CD14-positive monocyte (primary cell): ENCODE data around the gene PHETA2. TPM values are rescaled to one million over a fixed set of nuclear protein-coding genes. Genes with fewer than 3 reads are reported as not detected.
A peak's percentile ranks its signal among the peaks of the same experiment; 100 is the strongest.

Experiments used
- DNase-seq, 3 donors: peaks; one replicate each; pipeline ENCODE4 v3.0.0-alpha.2; 2011 to 2022
- H2AFZ ChIP-seq: 2 replicates; pipeline ENCODE4 v1.6.0; 2012; ENCODE audit warnings: mild to moderate bottlenecking, low read depth, low read length, inconsistent platforms; ENCODE audit not compliant: insufficient read depth, poor library complexity, severe bottlenecking
- H3K27ac ChIP-seq, 2 donors: 1 replicate in 1 of 2; 2 replicates in 1 of 2; pipeline ENCODE4 v1.5.1; 2012 to 2013; ENCODE audit warnings: low read length in 2 of 2, control low read depth in 1 of 2, inconsistent platforms in 1 of 2, low read depth in 1 of 2, mild to moderate bottlenecking in 1 of 2
- H3K27me3 ChIP-seq, 2 donors: one replicate each; pipeline versions ENCODE4 v1.6.0 to v1.6.1; 2011 to 2013; ENCODE audit warnings: low read length in 2 of 2; ENCODE audit not compliant: control insufficient read depth in 2 of 2, insufficient read depth in 2 of 2
- H3K36me3 ChIP-seq, 2 donors: replicated peaks in 1 of 2; 1 replicate in 1 of 2; 2 replicates in 1 of 2; pipeline versions ENCODE4 v1.5.1 to v1.6.1; 2012 to 2013; ENCODE audit warnings: low read length in 2 of 2, control low read depth in 1 of 2, inconsistent platforms in 1 of 2, mild to moderate bottlenecking in 1 of 2; ENCODE audit not compliant: insufficient read depth in 2 of 2, control insufficient read depth in 1 of 2
- H3K4me1 ChIP-seq, 2 donors: 1 replicate in 1 of 2; 2 replicates in 1 of 2; pipeline versions ENCODE4 v1.5.1 to v1.6.1; 2012 to 2013; ENCODE audit warnings: low read length in 2 of 2, control low read depth in 1 of 2, inconsistent platforms in 1 of 2, mild to moderate bottlenecking in 1 of 2, moderate library complexity in 1 of 2; ENCODE audit not compliant: insufficient read depth in 2 of 2, control insufficient read depth in 1 of 2
- H3K4me2 ChIP-seq: replicated peaks from 2 replicates; pipeline ENCODE3; 2012; ENCODE audit warnings: low read length, moderate library complexity, mild to moderate bottlenecking; ENCODE audit not compliant: poor library complexity, severe bottlenecking; ENCODE audit errors: extremely low read depth
- H3K4me3 ChIP-seq, 3 experiments: fragments of 200-600 bp in 1 of 3; sonication (generic) in 1 of 3; replicated peaks in 1 of 3; 1 replicate in 2 of 3; 2 replicates in 1 of 3; pipeline ENCODE4 v1.5.1; 2011 to 2013; ENCODE audit warnings: low read length in 3 of 3, mild to moderate bottlenecking in 3 of 3, control low read depth in 2 of 3, low read depth in 2 of 3, inconsistent platforms in 1 of 3, moderate library complexity in 1 of 3
- H3K79me2 ChIP-seq: 2 replicates; pipeline ENCODE4 v1.6.0; 2012; ENCODE audit warnings: mild to moderate bottlenecking, control low read depth, inconsistent platforms, low read length, moderate library complexity; ENCODE audit not compliant: insufficient read depth
- H3K9ac ChIP-seq: 2 replicates; pipeline ENCODE4 v1.6.0; 2017; ENCODE audit warnings: low read length, mild to moderate bottlenecking; ENCODE audit not compliant: insufficient read depth, poor library complexity, severe bottlenecking
- H3K9me3 ChIP-seq, 2 donors: replicated peaks in 1 of 2; 1 replicate in 1 of 2; 2 replicates in 1 of 2; pipeline versions ENCODE4 v1.5.1 to v1.6.1; 2012 to 2013; ENCODE audit warnings: low read length in 2 of 2, control low read depth in 1 of 2; ENCODE audit not compliant: control insufficient read depth in 1 of 2, insufficient read depth in 1 of 2
- H4K20me1 ChIP-seq: 2 replicates; pipeline ENCODE4 v1.6.0; 2012; ENCODE audit warnings: mild to moderate bottlenecking, low read length, control low read depth, moderate library complexity; ENCODE audit not compliant: insufficient read depth
- H3K27ac Mint-ChIP-seq, 7 donors: one replicate each; pipeline ENCODE4 v1.8.0; 2020; ENCODE audit warnings: mild to moderate bottlenecking in 7 of 7, mixed read lengths in 7 of 7, moderate library complexity in 6 of 7, inconsistent platforms in 2 of 7
- H3K27me3 Mint-ChIP-seq, 3 donors: one replicate each; pipeline ENCODE4 v1.8.0; 2021 to 2022; ENCODE audit warnings: low read depth in 3 of 3, mild to moderate bottlenecking in 3 of 3, mixed read lengths in 3 of 3, moderate library complexity in 3 of 3, inconsistent platforms in 1 of 3
- H3K36me3 Mint-ChIP-seq, 2 donors: one replicate each; pipeline ENCODE4 v1.8.0; 2020; ENCODE audit warnings: mixed read lengths in 2 of 2, inconsistent platforms in 1 of 2, mild to moderate bottlenecking in 1 of 2
- H3K4me1 Mint-ChIP-seq: one replicate; pipeline ENCODE4 v1.8.0; 2020; ENCODE audit warnings: mild to moderate bottlenecking, mixed read lengths
- H3K4me3 Mint-ChIP-seq, 2 donors: one replicate each; pipeline ENCODE4 v1.8.0; 2020; ENCODE audit warnings: mild to moderate bottlenecking in 2 of 2, mixed read lengths in 2 of 2, moderate library complexity in 1 of 2
- H3K9me3 Mint-ChIP-seq, 7 donors: one replicate each; pipeline ENCODE4 v1.8.0; 2020 to 2022; ENCODE audit warnings: mixed read lengths in 7 of 7, mild to moderate bottlenecking in 6 of 7, moderate library complexity in 6 of 7, inconsistent platforms in 2 of 7
- WGBS: methylation state at CpG from one replicate; pipeline ENCODE4 v1.1.5; 2013; ENCODE audit warnings: missing lambda C conversion rate; ENCODE audit not compliant: insufficient coverage; 5-methylcytosine and 5-hydroxymethylcytosine counted together
- intact Hi-C, 2 donors: fragments of 100-400 bp; cut with micrococcal nuclease; formaldehyde crosslinking; loops; one replicate each; pipeline versions ENCODE4 v1.15.0 to v1.15.1; 2023
- polyA plus RNA-seq, 3 donors: library from polyadenylated mRNA; depleted of rRNA in 1 of 3; unstranded in 2 of 3; stranded (reverse) in 1 of 3; fragments of 300-500 nt in 2 of 3; fragments of >200 nt in 1 of 3; fragmentation: Illumina TruSeq in 2 of 3; gene quantifications; 1 replicate in 2 of 3; 2 replicates in 1 of 3; pipeline ENCODE4 v1.2.3, GENCODE V29; 2012 to 2021
- TF ChIP-seq, protein P1 (sequence below): fragments of 200-600 bp; IDR thresholded peaks from one replicate; pipeline ENCODE4 v1.8.0; 2022; ENCODE audit warnings: antibody characterized with exemption, mild to moderate bottlenecking

Gene PHETA2
- polyA plus RNA-seq, 3 donors: 2.4 to 3.6 (median 3.3) TPM

DNA sequence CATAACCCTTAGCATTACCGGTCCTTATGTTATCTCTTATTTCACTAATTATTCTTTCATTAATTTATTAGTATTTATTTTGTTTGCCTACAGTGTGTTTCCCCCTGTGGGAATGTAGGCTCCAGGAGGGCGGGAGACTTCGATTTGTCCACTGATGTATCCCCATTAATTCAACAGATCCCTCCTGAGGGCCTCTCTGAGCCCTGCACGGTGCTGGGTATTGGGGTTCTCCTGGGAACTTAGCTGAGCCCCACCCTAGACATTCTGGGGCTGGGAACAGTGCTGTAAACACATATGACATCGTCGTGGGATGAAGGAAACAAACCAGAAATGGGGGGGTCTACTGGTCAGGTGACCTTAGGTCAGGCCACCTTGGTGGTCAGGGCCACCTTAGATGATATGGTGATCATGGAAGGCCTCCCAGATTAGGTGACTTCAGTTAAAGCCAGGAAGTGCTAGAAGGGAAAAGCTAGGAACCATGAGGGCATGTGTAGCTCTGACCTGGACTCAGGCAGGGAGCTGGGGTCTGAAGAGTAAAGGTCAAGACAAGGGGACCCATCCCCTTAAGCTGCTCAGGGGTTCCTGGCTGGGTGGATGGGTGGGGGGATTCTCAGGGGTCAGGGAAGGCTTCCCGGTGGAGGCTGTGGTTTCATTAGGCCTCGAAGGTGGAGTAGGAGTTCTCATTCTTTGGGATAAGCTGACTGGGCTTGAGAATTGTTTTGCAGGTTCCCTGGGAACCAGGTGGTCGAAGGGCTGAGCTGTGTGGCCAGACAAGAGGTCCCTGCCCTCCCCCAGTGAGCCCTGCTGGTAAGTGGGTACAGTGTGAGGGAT, 1.0 kb downstream of the PHETA2 start:
- TF ChIP-seq, protein P1, sequence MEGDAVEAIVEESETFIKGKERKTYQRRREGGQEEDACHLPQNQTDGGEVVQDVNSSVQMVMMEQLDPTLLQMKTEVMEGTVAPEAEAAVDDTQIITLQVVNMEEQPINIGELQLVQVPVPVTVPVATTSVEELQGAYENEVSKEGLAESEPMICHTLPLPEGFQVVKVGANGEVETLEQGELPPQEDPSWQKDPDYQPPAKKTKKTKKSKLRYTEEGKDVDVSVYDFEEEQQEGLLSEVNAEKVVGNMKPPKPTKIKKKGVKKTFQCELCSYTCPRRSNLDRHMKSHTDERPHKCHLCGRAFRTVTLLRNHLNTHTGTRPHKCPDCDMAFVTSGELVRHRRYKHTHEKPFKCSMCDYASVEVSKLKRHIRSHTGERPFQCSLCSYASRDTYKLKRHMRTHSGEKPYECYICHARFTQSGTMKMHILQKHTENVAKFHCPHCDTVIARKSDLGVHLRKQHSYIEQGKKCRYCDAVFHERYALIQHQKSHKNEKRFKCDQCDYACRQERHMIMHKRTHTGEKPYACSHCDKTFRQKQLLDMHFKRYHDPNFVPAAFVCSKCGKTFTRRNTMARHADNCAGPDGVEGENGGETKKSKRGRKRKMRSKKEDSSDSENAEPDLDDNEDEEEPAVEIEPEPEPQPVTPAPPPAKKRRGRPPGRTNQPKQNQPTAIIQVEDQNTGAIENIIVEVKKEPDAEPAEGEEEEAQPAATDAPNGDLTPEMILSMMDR: peak; percentile 35
- Mint-ChIP-seq H3K27me3 (peaks cover 0 to 5% (median 0%) of the 10 kb centered on the region in 3 donors), H3K36me3 (peaks cover 3 to 14% of the 10 kb centered on the region in 2 donors), H3K27ac (peak overlapping the region in 6 of 7 donors; percentile 60 to 90 (median 80)), H3K4me1 (peaks cover 53% of the 10 kb centered on the region), H3K9me3 (peaks cover 0 to 2% (median 0%) of the 10 kb centered on the region in 7 donors), H3K4me3 (peak overlapping the region; percentile 77 to 81)
- Histone ChIP-seq H4K20me1 (no peaks in the 10 kb centered on the region), H3K4me2 (peak overlapping the region; percentile 84), H3K36me3 (peaks cover 0 to 18% of the 10 kb centered on the region in 2 donors), H2AFZ (peak overlapping the region; percentile 93), H3K27ac (peak overlapping the region in 1 of 2 donors; percentile 77), H3K4me3 (peak overlapping the region; percentile 50 to 75 (median 52)), H3K9me3 (no peaks in the 10 kb centered on the region), H3K27me3 (no peaks in the 10 kb centered on the region), H3K79me2 (peaks cover 16% of the 10 kb centered on the region), H3K9ac (peak overlapping the region; percentile 79), H3K4me1 (peaks cover 44 to 73% of the 10 kb centered on the region in 2 donors)
- no peak for DNase-seq
- intact Hi-C loops: loop anchor here (5.0 kb wide), 1 partner anchor 78 kb away; the partner anchor contains the start of gene WBP2NL (in 2 of the 2)
- 86% methylated on average over 6 of the region's 9 CpGs for WGBS

GRCh38 chr22:42076764-42077485, 2.9 kb downstream of the PHETA2 start:
- no peak overlapping the region for H3K4me2 ChIP-seq
- TF ChIP-seq, protein P1: no peak
- Mint-ChIP-seq H3K27me3 (peaks cover 0 to 5% (median 0%) of the 10 kb centered on the region in 3 donors), H3K9me3 (no peaks in the 10 kb centered on the region), H3K4me3 (no peak overlapping the region), H3K36me3 (peaks cover 7 to 20% of the 10 kb centered on the region in 2 donors), H3K27ac (no peak overlapping the region), H3K4me1 (peaks cover 49% of the 10 kb centered on the region)
- H2AFZ ChIP-seq: no peak overlapping the region
- H4K20me1 ChIP-seq: no peaks in the 10 kb centered on the region
- H3K9me3 ChIP-seq: no peaks in the 10 kb centered on the region
- peaks cover 37 to 66% of the 10 kb centered on the region in 2 donors for H3K4me1 ChIP-seq
- no peak overlapping the region for H3K4me3 ChIP-seq
- no peak for DNase-seq
- H3K79me2 ChIP-seq: peaks cover 34% of the 10 kb centered on the region
- no peak overlapping the region for H3K9ac ChIP-seq
- no peaks in the 10 kb centered on the region for H3K27me3 ChIP-seq
- peak overlapping the region in 1 of 2 donors; percentile 6 for H3K27ac ChIP-seq
- H3K36me3 ChIP-seq: peaks cover 0 to 21% of the 10 kb centered on the region in 2 donors
- intact Hi-C loops: no loop called here
- 95% methylated on average over 19 of the region's 20 CpGs for WGBS
